ENCODE measurements around the gene KYAT1.

DNA sequence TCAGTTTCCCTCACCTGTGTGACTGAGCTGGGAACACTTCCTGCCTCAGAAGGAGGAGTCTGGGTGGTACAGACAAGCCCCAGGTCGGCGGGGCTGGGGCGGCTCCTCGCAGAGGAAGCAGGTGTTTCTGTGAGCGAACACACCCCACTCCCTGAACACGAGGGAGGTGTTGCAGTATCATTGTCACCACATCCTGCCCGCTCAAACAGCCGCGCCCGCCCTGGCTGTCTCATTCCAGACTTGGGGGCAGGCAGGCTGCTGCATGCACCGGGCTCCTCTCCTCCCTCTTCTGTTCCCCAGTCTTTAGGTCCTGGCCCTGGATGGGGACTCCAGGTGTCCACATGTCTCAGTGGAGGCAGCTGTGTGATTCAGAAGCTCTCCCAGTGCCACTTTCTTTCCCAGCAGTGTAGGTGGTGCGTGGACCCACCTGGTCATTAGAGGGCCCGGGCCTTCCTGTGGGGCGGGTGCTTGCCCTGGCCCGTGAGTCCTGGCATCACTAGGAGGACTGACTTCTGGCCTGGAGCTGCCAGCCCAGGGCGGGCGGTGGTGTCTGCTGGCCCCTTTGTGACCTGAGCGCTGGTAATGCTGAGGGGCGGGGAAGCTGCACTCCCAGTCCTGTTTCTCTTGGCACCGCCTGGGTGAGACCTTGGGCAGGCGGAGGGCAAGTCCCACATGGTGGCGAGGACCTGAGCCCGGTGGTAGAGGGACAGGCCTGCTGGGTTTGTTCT, 20.8 kb upstream of the KYAT1 start:
- TF ChIP-seq, protein P1, sequence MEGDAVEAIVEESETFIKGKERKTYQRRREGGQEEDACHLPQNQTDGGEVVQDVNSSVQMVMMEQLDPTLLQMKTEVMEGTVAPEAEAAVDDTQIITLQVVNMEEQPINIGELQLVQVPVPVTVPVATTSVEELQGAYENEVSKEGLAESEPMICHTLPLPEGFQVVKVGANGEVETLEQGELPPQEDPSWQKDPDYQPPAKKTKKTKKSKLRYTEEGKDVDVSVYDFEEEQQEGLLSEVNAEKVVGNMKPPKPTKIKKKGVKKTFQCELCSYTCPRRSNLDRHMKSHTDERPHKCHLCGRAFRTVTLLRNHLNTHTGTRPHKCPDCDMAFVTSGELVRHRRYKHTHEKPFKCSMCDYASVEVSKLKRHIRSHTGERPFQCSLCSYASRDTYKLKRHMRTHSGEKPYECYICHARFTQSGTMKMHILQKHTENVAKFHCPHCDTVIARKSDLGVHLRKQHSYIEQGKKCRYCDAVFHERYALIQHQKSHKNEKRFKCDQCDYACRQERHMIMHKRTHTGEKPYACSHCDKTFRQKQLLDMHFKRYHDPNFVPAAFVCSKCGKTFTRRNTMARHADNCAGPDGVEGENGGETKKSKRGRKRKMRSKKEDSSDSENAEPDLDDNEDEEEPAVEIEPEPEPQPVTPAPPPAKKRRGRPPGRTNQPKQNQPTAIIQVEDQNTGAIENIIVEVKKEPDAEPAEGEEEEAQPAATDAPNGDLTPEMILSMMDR (IDR thresholded peaks at IDR 0.05): no peak
- TF ChIP-seq, protein P2, sequence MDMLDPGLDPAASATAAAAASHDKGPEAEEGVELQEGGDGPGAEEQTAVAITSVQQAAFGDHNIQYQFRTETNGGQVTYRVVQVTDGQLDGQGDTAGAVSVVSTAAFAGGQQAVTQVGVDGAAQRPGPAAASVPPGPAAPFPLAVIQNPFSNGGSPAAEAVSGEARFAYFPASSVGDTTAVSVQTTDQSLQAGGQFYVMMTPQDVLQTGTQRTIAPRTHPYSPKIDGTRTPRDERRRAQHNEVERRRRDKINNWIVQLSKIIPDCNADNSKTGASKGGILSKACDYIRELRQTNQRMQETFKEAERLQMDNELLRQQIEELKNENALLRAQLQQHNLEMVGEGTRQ (IDR thresholded peaks at IDR 0.05): no peak
- TF ChIP-seq, protein P3, sequence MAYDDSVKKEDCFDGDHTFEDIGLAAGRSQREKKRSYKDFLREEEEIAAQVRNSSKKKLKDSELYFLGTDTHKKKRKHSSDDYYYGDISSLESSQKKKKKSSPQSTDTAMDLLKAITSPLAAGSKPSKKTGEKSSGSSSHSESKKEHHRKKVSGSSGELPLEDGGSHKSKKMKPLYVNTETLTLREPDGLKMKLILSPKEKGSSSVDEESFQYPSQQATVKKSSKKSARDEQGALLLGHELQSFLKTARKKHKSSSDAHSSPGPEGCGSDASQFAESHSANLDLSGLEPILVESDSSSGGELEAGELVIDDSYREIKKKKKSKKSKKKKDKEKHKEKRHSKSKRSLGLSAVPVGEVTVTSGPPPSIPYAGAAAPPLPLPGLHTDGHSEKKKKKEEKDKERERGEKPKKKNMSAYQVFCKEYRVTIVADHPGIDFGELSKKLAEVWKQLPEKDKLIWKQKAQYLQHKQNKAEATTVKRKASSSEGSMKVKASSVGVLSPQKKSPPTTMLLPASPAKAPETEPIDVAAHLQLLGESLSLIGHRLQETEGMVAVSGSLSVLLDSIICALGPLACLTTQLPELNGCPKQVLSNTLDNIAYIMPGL (CRISPR knock-in tag; IDR thresholded peaks at IDR 0.05; ENCODE audit: borderline replicate concordance): no peak
- TF ChIP-seq POLR2A (IDR thresholded peaks at IDR 0.05; ENCODE audit: low read length): no peak
- TF ChIP-seq JUNB (IDR thresholded peaks at IDR 0.05): no peak
- TF ChIP-seq RAD21 (conservative IDR thresholded peaks at IDR 0.05 in 1 of 2, IDR thresholded peaks at IDR 0.05 in 1 of 2): no peak
- TF ChIP-seq, protein P4, sequence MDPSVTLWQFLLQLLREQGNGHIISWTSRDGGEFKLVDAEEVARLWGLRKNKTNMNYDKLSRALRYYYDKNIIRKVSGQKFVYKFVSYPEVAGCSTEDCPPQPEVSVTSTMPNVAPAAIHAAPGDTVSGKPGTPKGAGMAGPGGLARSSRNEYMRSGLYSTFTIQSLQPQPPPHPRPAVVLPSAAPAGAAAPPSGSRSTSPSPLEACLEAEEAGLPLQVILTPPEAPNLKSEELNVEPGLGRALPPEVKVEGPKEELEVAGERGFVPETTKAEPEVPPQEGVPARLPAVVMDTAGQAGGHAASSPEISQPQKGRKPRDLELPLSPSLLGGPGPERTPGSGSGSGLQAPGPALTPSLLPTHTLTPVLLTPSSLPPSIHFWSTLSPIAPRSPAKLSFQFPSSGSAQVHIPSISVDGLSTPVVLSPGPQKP (IDR thresholded peaks at IDR 0.05; ENCODE audit: low read depth, low read length): no peak
- no peak for TF ChIP-seq FOXS1 (CRISPR knock-in tag; IDR thresholded peaks at IDR 0.05)
- no peak for TF ChIP-seq CBX8 (IDR thresholded peaks at IDR 0.05)
- TF ChIP-seq, protein P5, sequence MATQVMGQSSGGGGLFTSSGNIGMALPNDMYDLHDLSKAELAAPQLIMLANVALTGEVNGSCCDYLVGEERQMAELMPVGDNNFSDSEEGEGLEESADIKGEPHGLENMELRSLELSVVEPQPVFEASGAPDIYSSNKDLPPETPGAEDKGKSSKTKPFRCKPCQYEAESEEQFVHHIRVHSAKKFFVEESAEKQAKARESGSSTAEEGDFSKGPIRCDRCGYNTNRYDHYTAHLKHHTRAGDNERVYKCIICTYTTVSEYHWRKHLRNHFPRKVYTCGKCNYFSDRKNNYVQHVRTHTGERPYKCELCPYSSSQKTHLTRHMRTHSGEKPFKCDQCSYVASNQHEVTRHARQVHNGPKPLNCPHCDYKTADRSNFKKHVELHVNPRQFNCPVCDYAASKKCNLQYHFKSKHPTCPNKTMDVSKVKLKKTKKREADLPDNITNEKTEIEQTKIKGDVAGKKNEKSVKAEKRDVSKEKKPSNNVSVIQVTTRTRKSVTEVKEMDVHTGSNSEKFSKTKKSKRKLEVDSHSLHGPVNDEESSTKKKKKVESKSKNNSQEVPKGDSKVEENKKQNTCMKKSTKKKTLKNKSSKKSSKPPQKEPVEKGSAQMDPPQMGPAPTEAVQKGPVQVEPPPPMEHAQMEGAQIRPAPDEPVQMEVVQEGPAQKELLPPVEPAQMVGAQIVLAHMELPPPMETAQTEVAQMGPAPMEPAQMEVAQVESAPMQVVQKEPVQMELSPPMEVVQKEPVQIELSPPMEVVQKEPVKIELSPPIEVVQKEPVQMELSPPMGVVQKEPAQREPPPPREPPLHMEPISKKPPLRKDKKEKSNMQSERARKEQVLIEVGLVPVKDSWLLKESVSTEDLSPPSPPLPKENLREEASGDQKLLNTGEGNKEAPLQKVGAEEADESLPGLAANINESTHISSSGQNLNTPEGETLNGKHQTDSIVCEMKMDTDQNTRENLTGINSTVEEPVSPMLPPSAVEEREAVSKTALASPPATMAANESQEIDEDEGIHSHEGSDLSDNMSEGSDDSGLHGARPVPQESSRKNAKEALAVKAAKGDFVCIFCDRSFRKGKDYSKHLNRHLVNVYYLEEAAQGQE (IDR thresholded peaks at IDR 0.05): no peak
